PC-3 (cell line): ENCODE data around the gene TMEM132E. TPM values are rescaled to one million over a fixed set of nuclear protein-coding genes. Genes with fewer than 3 reads are reported as not detected.

Experiments
- ATAC-seq: fragments of 200-7000 bp; cut with Tn5 transposase; 2 replicates; pipeline ENCODE4 v1.9.1; 2020; ENCODE audit warnings: mild to moderate bottlenecking, moderate library complexity
- BruUV-seq: library from RNA; stranded (reverse); fragments of 400-500 nt; replicated peaks from 2 replicates; lab custom pipeline; 2021; lab: Mats Ljungman, UMichigan
- CTCF ChIA-PET: fragments of 300-600 bp; sonication (Branson Sonifier 250); formaldehyde crosslinking; loops from one replicate; lab custom pipeline; 2022; ENCODE audit warnings: antibody characterized with exemption; lab: Charles Lee
- POLR2A ChIA-PET: fragments of 300-600 bp; sonication (Branson Sonifier 250); formaldehyde crosslinking; loops from one replicate; lab custom pipeline; 2022; ENCODE audit warnings: antibody characterized with exemption; ENCODE audit not compliant: unreplicated experiment; lab: Charles Lee
- DNase-seq: peaks from one replicate; pipeline ENCODE4 v3.0.0-alpha.2; 2015
- H2AFZ ChIP-seq: fragments of 300-600 bp; sonication (generic); 2 replicates; pipeline ENCODE4 v1.6.0; 2016; ENCODE audit warnings: antibody characterized with exemption, low read length
- H3F3A ChIP-seq: fragments of 300-600 bp; sonication (generic); one replicate; pipeline ENCODE4 v1.6.0; 2017; ENCODE audit warnings: antibody characterized with exemption, low read length, control low read depth, mild to moderate bottlenecking; ENCODE audit not compliant: unreplicated experiment
- H3K27ac ChIP-seq: fragments of 300-600 bp; sonication (generic); 2 replicates; pipeline ENCODE4 v1.5.1; 2016; ENCODE audit warnings: mild to moderate bottlenecking, low read length
- H3K27me3 ChIP-seq: fragments of 300-600 bp; sonication (generic); 2 replicates; pipeline ENCODE4 v1.6.1; 2016; ENCODE audit warnings: low read length, mixed read lengths
- H3K36me3 ChIP-seq: fragments of 300-600 bp; sonication (generic); 2 replicates; pipeline ENCODE4 v1.6.1; 2016; ENCODE audit warnings: low read depth, mixed run types, low read length, mixed read lengths
- H3K4me1 ChIP-seq: fragments of 300-600 bp; sonication (generic); 2 replicates; pipeline ENCODE4 v1.5.1; 2016; ENCODE audit warnings: low read length; ENCODE audit not compliant: insufficient read depth
- H3K4me2 ChIP-seq: fragments of 300-600 bp; sonication (generic); 2 replicates; pipeline ENCODE4 v1.6.0; 2016; ENCODE audit warnings: low read length
- H3K4me3 ChIP-seq: fragments of 300-600 bp; sonication (generic); 2 replicates; pipeline ENCODE4 v1.5.1; 2016; ENCODE audit warnings: mild to moderate bottlenecking, low read length, mixed read lengths
- H3K79me2 ChIP-seq: fragments of 300-600 bp; sonication (generic); 2 replicates; pipeline ENCODE4 v1.6.1; 2017; ENCODE audit warnings: low read length, mixed read lengths
- H3K9ac ChIP-seq: fragments of 300-600 bp; sonication (generic); 2 replicates; pipeline ENCODE4 v1.6.0; 2016; ENCODE audit warnings: mild to moderate bottlenecking, low read length
- H3K9me2 ChIP-seq: fragments of 300-600 bp; sonication (generic); replicated peaks from 2 replicates; pipeline ENCODE4 v1.6.1; 2016; ENCODE audit warnings: mixed run types, low read length, mixed read lengths
- H3K9me3 ChIP-seq: fragments of 300-600 bp; sonication (generic); 2 replicates; pipeline ENCODE4 v1.6.1; 2016; ENCODE audit warnings: low read length, mixed read lengths
- H4K20me1 ChIP-seq: fragments of 300-600 bp; sonication (generic); 2 replicates; pipeline ENCODE4 v1.6.1; 2016; ENCODE audit warnings: low read length, mixed read lengths
- CTCF ChIP-seq: fragments of 300-600 bp; sonication (generic); conservative IDR thresholded peaks from 2 replicates; pipeline ENCODE4 v1.5.1; 2017; ENCODE audit warnings: antibody characterized with exemption, low read depth, mild to moderate bottlenecking, low read length
- EZH2 ChIP-seq: fragments of 300-600 bp; sonication (generic); IDR thresholded peaks from one replicate; pipeline ENCODE4 v1.6.1; 2017; ENCODE audit warnings: antibody characterized with exemption, mild to moderate bottlenecking, low read length; ENCODE audit not compliant: unreplicated experiment
- EZH2phosphoT487 ChIP-seq: fragments of 300-600 bp; sonication (generic); IDR thresholded peaks from 2 replicates; pipeline ENCODE4 v1.6.1; 2018; ENCODE audit warnings: mild to moderate bottlenecking, antibody characterized with exemption, low read length, borderline replicate concordance
- intact Hi-C: fragments of 100-400 bp; cut with micrococcal nuclease; formaldehyde crosslinking; loops from 2 replicates; pipeline ENCODE4 v1.9.0; 2023
- total RNA-seq: library from RNA; depleted of rRNA; stranded (reverse); fragments of >200 nt; gene quantifications from 2 replicates; pipeline ENCODE4 v1.2.3, GENCODE V29; 2014

The TMEM132E gene
- total RNA-seq, 1 experiment from 2014 or later, result not detected

GRCh38 chr17:34617398-34617797, 38.0 kb downstream of the TMEM132E start:
- H3F3A ChIP-seq, result no peaks in the 10 kb centered on the region
- H3K9me3 ChIP-seq, result no peaks in the 10 kb centered on the region
- no peak overlapping the region for H3K4me3 ChIP-seq
- ATAC-seq, result no peak
- no peak overlapping the region for H3K27ac ChIP-seq
- no peak overlapping the region for H2AFZ ChIP-seq
- intact Hi-C loops, result no loop called here
- no peak for TF ChIP-seq EZH2
- no peak for TF ChIP-seq EZH2phosphoT487
- TF ChIP-seq CTCF, result no peak
- H3K4me1 ChIP-seq, result no peaks in the 10 kb centered on the region
- no peaks in the 10 kb centered on the region for H3K9me2 ChIP-seq
- H3K27me3 ChIP-seq, result no peaks in the 10 kb centered on the region
- POLR2A ChIA-PET, result no interaction called here
- BruUV-seq, result no TSS peak
- H3K36me3 ChIP-seq, result no peaks in the 10 kb centered on the region
- no peaks in the 10 kb centered on the region for H4K20me1 ChIP-seq
- CTCF ChIA-PET, result no interaction called here
- H3K79me2 ChIP-seq, result no peaks in the 10 kb centered on the region
- no peak for DNase-seq
- no peak overlapping the region for H3K9ac ChIP-seq
- no peak overlapping the region for H3K4me2 ChIP-seq

- intact Hi-C loops, result no loop called here
- ATAC-seq (no peak), DNase-seq (no peak)
- Histone ChIP-seq H3K9ac (no peak overlapping the region), H3K36me3 (no peaks in the 10 kb centered on the region), H2AFZ (no peak overlapping the region), H3K27ac (no peak overlapping the region), H3K79me2 (no peaks in the 10 kb centered on the region), H3K4me3 (no peak overlapping the region), H3K9me2 (no peaks in the 10 kb centered on the region), H4K20me1 (no peaks in the 10 kb centered on the region), H3K4me1 (no peaks in the 10 kb centered on the region), H3K4me2 (no peak overlapping the region), H3K9me3 (no peaks in the 10 kb centered on the region), H3K27me3 (no peaks in the 10 kb centered on the region), H3F3A (no peaks in the 10 kb centered on the region)
- TF ChIP-seq EZH2 (no peak), CTCF (no peak), EZH2phosphoT487 (no peak)
- POLR2A ChIA-PET, result no interaction called here
- BruUV-seq, result no TSS peak
- CTCF ChIA-PET, result no interaction called here
Observed at GRCh38 chr17:34619687-34620217, 40.4 kb downstream of the TMEM132E start.

- DNase-seq, result no peak
- no peaks in the 10 kb centered on the region for H3K4me1 ChIP-seq
Observed at GRCh38 chr17:34620458-34620857, 41.1 kb downstream of the TMEM132E start.

More at GRCh38 chr17:34620458-34620857, 41.1 kb downstream of the TMEM132E start:
- H2AFZ ChIP-seq, result no peak overlapping the region
- H3F3A ChIP-seq, result no peaks in the 10 kb centered on the region
- no peak overlapping the region for H3K27ac ChIP-seq
- POLR2A ChIA-PET, result no interaction called here
- no peak overlapping the region for H3K4me2 ChIP-seq
- H3K9me2 ChIP-seq, result no peaks in the 10 kb centered on the region
- intact Hi-C loops, result no loop called here
- no peak overlapping the region for H3K4me3 ChIP-seq
- no peaks in the 10 kb centered on the region for H3K36me3 ChIP-seq
- H3K27me3 ChIP-seq, result no peaks in the 10 kb centered on the region
- TF ChIP-seq CTCF, result no peak
- TF ChIP-seq EZH2, result no peak
- no peak for TF ChIP-seq EZH2phosphoT487
- BruUV-seq, result no TSS peak
- H3K9me3 ChIP-seq, result no peaks in the 10 kb centered on the region
- ATAC-seq, result no peak
- H4K20me1 ChIP-seq, result no peaks in the 10 kb centered on the region
- H3K9ac ChIP-seq, result no peak overlapping the region
- no peaks in the 10 kb centered on the region for H3K79me2 ChIP-seq
- CTCF ChIA-PET, result no interaction called here
